IPS DF 19.7 (cell line): ENCODE results near the gene SARNP.

ENCODE experiments used
- DNase-seq: peaks from one replicate; pipeline ENCODE4 v3.0.0-alpha.2; 2013; ENCODE audit warnings: low read depth, low spot score

Gene SARNP

GRCh38 chr12:55707841-55708694 is 109.5 kb downstream of the SARNP start, which contains the start of gene ITGA7:
Gene ITGA7 (minus strand): TSS chr12:55707904. CDS start chr12:55707682, 222 bp downstream.
- peak; percentile 73 for DNase-seq
